Measurements from ENCODE around the gene PSMB7. TPM values are rescaled to one million over a fixed set of nuclear protein-coding genes. Genes with fewer than 3 reads are reported as not detected.

Gene PSMB7
- total RNA-seq, 2 experiments from 2014 or later = 155 to 170 TPM

- ATAC-seq (peak; percentile 26), DNase-seq (peak; percentile 16)
- H3K9me3 Mint-ChIP-seq = no peaks in the 10 kb centered on the region
- intact Hi-C loops (cut with micrococcal nuclease) = no loop called here
- H3K27me3 Mint-ChIP-seq = peaks cover 33% of the 10 kb centered on the region
- H3K4me3 Mint-ChIP-seq = no peak within 1 kb of the TSS
- no peak within 1 kb of the TSS for H3K27ac Mint-ChIP-seq
- ChIA-PET POLR2A (no interaction called here), CTCF (no interaction called here)
- H3K36me3 Mint-ChIP-seq (ENCODE audit: low read depth) = no peaks in the 10 kb centered on the region
- TF ChIP-seq, protein P1, sequence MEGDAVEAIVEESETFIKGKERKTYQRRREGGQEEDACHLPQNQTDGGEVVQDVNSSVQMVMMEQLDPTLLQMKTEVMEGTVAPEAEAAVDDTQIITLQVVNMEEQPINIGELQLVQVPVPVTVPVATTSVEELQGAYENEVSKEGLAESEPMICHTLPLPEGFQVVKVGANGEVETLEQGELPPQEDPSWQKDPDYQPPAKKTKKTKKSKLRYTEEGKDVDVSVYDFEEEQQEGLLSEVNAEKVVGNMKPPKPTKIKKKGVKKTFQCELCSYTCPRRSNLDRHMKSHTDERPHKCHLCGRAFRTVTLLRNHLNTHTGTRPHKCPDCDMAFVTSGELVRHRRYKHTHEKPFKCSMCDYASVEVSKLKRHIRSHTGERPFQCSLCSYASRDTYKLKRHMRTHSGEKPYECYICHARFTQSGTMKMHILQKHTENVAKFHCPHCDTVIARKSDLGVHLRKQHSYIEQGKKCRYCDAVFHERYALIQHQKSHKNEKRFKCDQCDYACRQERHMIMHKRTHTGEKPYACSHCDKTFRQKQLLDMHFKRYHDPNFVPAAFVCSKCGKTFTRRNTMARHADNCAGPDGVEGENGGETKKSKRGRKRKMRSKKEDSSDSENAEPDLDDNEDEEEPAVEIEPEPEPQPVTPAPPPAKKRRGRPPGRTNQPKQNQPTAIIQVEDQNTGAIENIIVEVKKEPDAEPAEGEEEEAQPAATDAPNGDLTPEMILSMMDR (IDR thresholded peaks at IDR 0.05) = no peak
- H3K4me1 Mint-ChIP-seq (ENCODE audit: low read depth) = no peaks in the 10 kb centered on the region
Measured at GRCh38 chr9:124450241-124450924, 35.1 kb upstream of the PSMB7 start, which contains the start of gene ADGRD2. Gene ADGRD2, plus strand, starts transcription at chr9:124450451. Its CDS starts 1,216 bp downstream, at chr9:124451667.

DNA sequence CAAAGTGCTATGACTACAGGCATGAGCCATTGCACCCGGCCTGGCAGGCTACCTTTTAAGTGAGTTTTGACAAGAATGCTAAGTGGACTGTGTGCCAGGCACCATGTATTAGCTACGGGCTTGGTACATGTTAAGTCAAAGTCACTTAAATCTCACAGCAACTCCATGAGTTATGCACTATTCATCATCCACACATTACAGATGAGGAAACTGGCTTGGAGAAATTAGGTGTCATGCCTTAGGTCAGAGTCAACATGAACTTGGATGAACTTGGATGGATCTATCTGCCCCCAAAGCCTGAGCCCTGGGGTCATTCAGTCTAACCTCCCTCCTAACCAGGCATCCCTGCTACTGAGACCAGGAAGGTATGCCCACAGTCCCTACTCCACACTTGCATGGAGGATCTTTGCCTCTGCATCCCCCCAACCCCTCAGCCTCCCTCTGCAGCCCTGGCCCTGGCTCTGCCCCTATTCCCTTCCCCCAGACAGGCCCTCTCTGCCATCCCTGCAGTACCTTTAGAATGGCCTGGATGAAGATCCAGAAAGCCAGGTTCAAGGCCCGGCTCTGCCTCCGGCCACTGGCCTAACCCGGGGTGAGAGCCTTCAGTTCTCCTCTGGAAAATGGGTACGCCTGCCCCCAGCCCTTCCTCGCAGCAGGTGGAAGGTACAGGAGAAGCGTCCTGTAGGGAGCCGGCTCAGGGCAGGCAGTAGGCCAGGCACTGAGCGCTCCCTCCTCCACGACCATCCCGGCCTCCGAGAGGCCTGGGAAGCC lies 34.3 kb upstream of the PSMB7 start:
- CTCF ChIA-PET = no interaction called here
- TF ChIP-seq, protein P1 (IDR thresholded peaks at IDR 0.05) = no peak
- DNase-seq (no peak), ATAC-seq (no peak)
- H3K27me3 Mint-ChIP-seq = peaks cover 33% of the 10 kb centered on the region
- intact Hi-C loops (cut with micrococcal nuclease) = no loop called here
- no peaks in the 10 kb centered on the region for H3K9me3 Mint-ChIP-seq
- H3K36me3 Mint-ChIP-seq (ENCODE audit: low read depth) = no peaks in the 10 kb centered on the region
- POLR2A ChIA-PET = no interaction called here
- H3K27ac Mint-ChIP-seq = no peak overlapping the region
- no peak overlapping the region for H3K4me3 Mint-ChIP-seq
- H3K4me1 Mint-ChIP-seq (ENCODE audit: low read depth) = no peaks in the 10 kb centered on the region

DNA sequence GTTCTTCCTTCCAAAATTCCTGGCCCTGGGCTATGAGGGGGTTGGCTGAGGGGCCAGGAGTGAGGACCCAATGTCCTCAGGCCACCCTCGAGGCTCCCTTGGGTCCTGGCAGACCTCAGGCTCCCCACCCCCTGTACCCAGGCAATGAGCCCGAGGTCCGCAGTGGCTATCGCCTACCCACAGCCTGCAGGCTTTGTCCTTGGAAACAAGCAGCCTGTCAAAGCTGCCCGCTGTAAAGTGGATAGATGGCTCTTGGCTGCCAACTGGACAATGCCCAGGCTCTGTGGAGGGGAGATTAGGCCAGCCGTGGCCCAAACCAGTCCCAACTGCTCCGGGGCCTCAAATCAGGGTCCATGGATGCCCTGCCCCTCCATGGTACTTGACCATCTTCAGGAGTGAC lies 32.8 kb upstream of the PSMB7 start:
- no peak for ATAC-seq
- CTCF ChIA-PET = interaction anchor here (0.9 to 1.5 kb wide), 3 partner anchors 10 to 89 kb away, joined by 3 to 4 read pairs (median 3); no protein-coding TSS in a partner anchor
- no peaks in the 10 kb centered on the region for H3K9me3 Mint-ChIP-seq

GRCh38 chr9:124447297-124447661 lies 32.0 kb upstream of the PSMB7 start:
- ATAC-seq (no peak), DNase-seq (no peak)
- Mint-ChIP-seq H3K27ac (no peak overlapping the region), H3K27me3 (peaks cover 29% of the 10 kb centered on the region), H3K36me3 (ENCODE audit: low read depth) (no peaks in the 10 kb centered on the region), H3K4me1 (ENCODE audit: low read depth) (no peaks in the 10 kb centered on the region), H3K4me3 (no peak overlapping the region), H3K9me3 (no peaks in the 10 kb centered on the region)
- CTCF ChIA-PET = interaction anchor here (0.9 to 1.5 kb wide), 3 partner anchors 11 to 90 kb away, joined by 3 to 4 read pairs (median 3); no protein-coding TSS in a partner anchor
- POLR2A ChIA-PET = no interaction called here
- TF ChIP-seq, protein P1 (IDR thresholded peaks at IDR 0.05) = no peak
- intact Hi-C loops (cut with micrococcal nuclease) = no loop called here

More for the DNA sequence above, 32.8 kb upstream of the PSMB7 start:
- Mint-ChIP-seq H3K27me3 (peaks cover 32% of the 10 kb centered on the region), H3K27ac (no peak overlapping the region), H3K4me3 (no peak overlapping the region), H3K36me3 (ENCODE audit: low read depth) (no peaks in the 10 kb centered on the region), H3K4me1 (ENCODE audit: low read depth) (no peaks in the 10 kb centered on the region)
- DNase-seq = no peak
- POLR2A ChIA-PET = no interaction called here
- intact Hi-C loops (cut with micrococcal nuclease) = no loop called here
- TF ChIP-seq, protein P1 (IDR thresholded peaks at IDR 0.05) = no peak

DNA sequence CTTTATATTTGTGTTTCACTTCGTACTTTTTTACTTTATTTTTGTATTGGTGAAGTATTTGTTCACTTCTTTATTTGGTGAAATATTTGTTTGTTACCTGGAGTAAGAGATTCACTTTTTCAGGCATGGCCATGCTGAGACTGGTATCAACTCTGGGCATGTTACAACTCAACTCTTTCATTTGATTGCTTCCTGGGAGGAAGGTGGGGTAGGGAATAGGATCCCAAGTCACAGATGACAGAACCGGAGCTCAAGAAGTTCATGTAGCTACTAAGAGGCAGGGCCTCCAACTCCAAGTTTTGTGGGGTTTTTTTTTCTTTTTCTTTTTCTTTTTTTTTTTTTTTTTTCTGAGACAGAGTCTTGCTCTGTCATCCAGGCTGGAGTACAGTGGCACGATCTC lies 28.9 kb upstream of the PSMB7 start:
- H3K27ac Mint-ChIP-seq = no peak overlapping the region
- intact Hi-C loops (cut with micrococcal nuclease) = no loop called here
- ATAC-seq (no peak), DNase-seq (no peak)
- H3K4me1 Mint-ChIP-seq (ENCODE audit: low read depth) = no peaks in the 10 kb centered on the region
- no peaks in the 10 kb centered on the region for H3K36me3 Mint-ChIP-seq (ENCODE audit: low read depth)
- TF ChIP-seq, protein P1 (IDR thresholded peaks at IDR 0.05) = no peak
- H3K4me3 Mint-ChIP-seq = no peak overlapping the region
- POLR2A ChIA-PET = no interaction called here
- H3K9me3 Mint-ChIP-seq = no peaks in the 10 kb centered on the region
- CTCF ChIA-PET = interaction anchor here (1.1 to 1.3 kb wide), 2 partner anchors 23 to 93 kb away, joined by 3 read pairs; no protein-coding TSS in a partner anchor
- H3K27me3 Mint-ChIP-seq = peaks cover 20% of the 10 kb centered on the region
